Esophagus squamous epithelium (tissue), 4 donors: ENCODE data around the gene CCDC97.
A peak's percentile ranks its signal among the peaks of the same experiment; 100 is the strongest.

Experiments
- POLR2A ChIP-seq, 4 donors: fragments of 450-650 bp; IDR thresholded peaks; one replicate each; pipeline ENCODE4 v1.6.1; 2017; ENCODE audit warnings: antibody characterized with exemption in 4 of 4, mild to moderate bottlenecking in 4 of 4, moderate library complexity in 3 of 4
- TF ChIP-seq, protein P1 (sequence below), 6 experiments: fragments of 450-650 bp in 4 of 6; fragments of 200-600 bp in 2 of 6; sonication (generic) in 2 of 6; IDR thresholded peaks; one replicate each; pipeline ENCODE4 v1.5.1; 2016 to 2019; ENCODE audit warnings: antibody characterized with exemption in 6 of 6, mild to moderate bottlenecking in 4 of 6, moderate library complexity in 4 of 6

GRCh38 chr19:41327576-41328156 lies 17.7 kb downstream of the CCDC97 start:
- TF ChIP-seq, protein P1, sequence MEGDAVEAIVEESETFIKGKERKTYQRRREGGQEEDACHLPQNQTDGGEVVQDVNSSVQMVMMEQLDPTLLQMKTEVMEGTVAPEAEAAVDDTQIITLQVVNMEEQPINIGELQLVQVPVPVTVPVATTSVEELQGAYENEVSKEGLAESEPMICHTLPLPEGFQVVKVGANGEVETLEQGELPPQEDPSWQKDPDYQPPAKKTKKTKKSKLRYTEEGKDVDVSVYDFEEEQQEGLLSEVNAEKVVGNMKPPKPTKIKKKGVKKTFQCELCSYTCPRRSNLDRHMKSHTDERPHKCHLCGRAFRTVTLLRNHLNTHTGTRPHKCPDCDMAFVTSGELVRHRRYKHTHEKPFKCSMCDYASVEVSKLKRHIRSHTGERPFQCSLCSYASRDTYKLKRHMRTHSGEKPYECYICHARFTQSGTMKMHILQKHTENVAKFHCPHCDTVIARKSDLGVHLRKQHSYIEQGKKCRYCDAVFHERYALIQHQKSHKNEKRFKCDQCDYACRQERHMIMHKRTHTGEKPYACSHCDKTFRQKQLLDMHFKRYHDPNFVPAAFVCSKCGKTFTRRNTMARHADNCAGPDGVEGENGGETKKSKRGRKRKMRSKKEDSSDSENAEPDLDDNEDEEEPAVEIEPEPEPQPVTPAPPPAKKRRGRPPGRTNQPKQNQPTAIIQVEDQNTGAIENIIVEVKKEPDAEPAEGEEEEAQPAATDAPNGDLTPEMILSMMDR (IDR thresholded peaks at IDR 0.05), result peak in 2 of 6 experiments; percentile 6 to 10
- peak in 2 of 4 donors; percentile 32 to 47 for TF ChIP-seq POLR2A (IDR thresholded peaks at IDR 0.05)
